H9 (cell line): Measurements from ENCODE around the gene TRPM3. TPM values are rescaled to one million over a fixed set of nuclear protein-coding genes. Genes with fewer than 3 reads are reported as not detected.

Experiments
- DNase-seq: peaks from one replicate; pipeline ENCODE4 v3.0.0-alpha.2; 2017
- H2AFZ ChIP-seq: one replicate; pipeline ENCODE4 v1.6.1; 2013; ENCODE audit warnings: mild to moderate bottlenecking, low read length, control low read depth, moderate library complexity
- H2AK5ac ChIP-seq: 2 replicates; pipeline ENCODE4 v1.6.1; 2013; ENCODE audit warnings: low read length, control low read depth, mixed read lengths; ENCODE audit not compliant: insufficient read length
- H2BK120ac ChIP-seq: one replicate; pipeline ENCODE4 v1.6.1; 2013; ENCODE audit warnings: low read depth, mild to moderate bottlenecking, low read length, control low read depth, inconsistent platforms; ENCODE audit not compliant: poor library complexity, severe bottlenecking
- H2BK12ac ChIP-seq: 2 replicates; pipeline ENCODE4 v1.6.1; 2013; ENCODE audit warnings: low read length, control low read depth, mixed read lengths, low read depth; ENCODE audit not compliant: insufficient read length
- H2BK15ac ChIP-seq: 2 replicates; pipeline ENCODE4 v1.6.1; 2013; ENCODE audit warnings: low read depth, low read length, control low read depth
- H2BK20ac ChIP-seq: one replicate; pipeline ENCODE4 v1.6.1; 2013; ENCODE audit warnings: low read depth, mild to moderate bottlenecking, low read length, control low read depth, inconsistent platforms; ENCODE audit not compliant: poor library complexity, severe bottlenecking
- H2BK5ac ChIP-seq: 2 replicates; pipeline ENCODE4 v1.6.1; 2013; ENCODE audit warnings: low read length, control low read depth, mixed read lengths; ENCODE audit not compliant: insufficient read length
- H3K14ac ChIP-seq: 2 replicates; pipeline ENCODE4 v1.6.1; 2013; ENCODE audit warnings: low read length, control low read depth; ENCODE audit not compliant: insufficient read depth
- H3K18ac ChIP-seq: 2 replicates; pipeline ENCODE4 v1.6.1; 2013; ENCODE audit warnings: low read depth, mild to moderate bottlenecking, mixed read lengths, low read length, control low read depth; ENCODE audit not compliant: insufficient read length
- H3K23ac ChIP-seq: 2 replicates; pipeline ENCODE4 v1.6.1; 2013; ENCODE audit warnings: low read length, control low read depth, mixed read lengths, low read depth; ENCODE audit not compliant: insufficient read length
- H3K23me2 ChIP-seq: 2 replicates; pipeline ENCODE4 v1.6.1; 2013; ENCODE audit warnings: low read depth, mild to moderate bottlenecking, mixed read lengths, low read length, control low read depth; ENCODE audit not compliant: insufficient read length, poor library complexity, severe bottlenecking
- H3K27ac ChIP-seq: 2 replicates; pipeline ENCODE4 v1.5.1; 2013; ENCODE audit warnings: low read length, control low read depth, mixed read lengths, low read depth; ENCODE audit not compliant: insufficient read length
- H3K27me3 ChIP-seq: 2 replicates; pipeline ENCODE4 v1.6.1; 2013; ENCODE audit warnings: low read length, control low read depth, inconsistent platforms; ENCODE audit not compliant: insufficient read depth
- H3K4ac ChIP-seq: 2 replicates; pipeline ENCODE4 v1.6.1; 2013; ENCODE audit warnings: low read depth, mild to moderate bottlenecking, control low read depth, inconsistent platforms, low read length, moderate library complexity
- H3K4me1 ChIP-seq: 2 replicates; pipeline ENCODE4 v1.6.1; 2013; ENCODE audit warnings: low read length, control low read depth, inconsistent platforms; ENCODE audit not compliant: insufficient read depth
- H3K4me2 ChIP-seq: 2 replicates; pipeline ENCODE4 v1.6.1; 2013; ENCODE audit warnings: low read length, control low read depth, mixed read lengths; ENCODE audit not compliant: insufficient read length, insufficient read depth
- H3K56ac ChIP-seq: 2 replicates; pipeline ENCODE4 v1.6.1; 2013; ENCODE audit warnings: low read depth, mild to moderate bottlenecking, mixed read lengths, low read length, control low read depth; ENCODE audit not compliant: insufficient read length
- H3K79me1 ChIP-seq: 2 replicates; pipeline ENCODE4 v1.6.1; 2013; ENCODE audit warnings: low read depth, mild to moderate bottlenecking, moderate library complexity, low read length, control low read depth, inconsistent platforms; ENCODE audit not compliant: insufficient read depth, poor library complexity, severe bottlenecking
- H3K79me2 ChIP-seq: 2 replicates; pipeline ENCODE4 v1.6.1; 2013; ENCODE audit warnings: low read length, control low read depth, inconsistent platforms; ENCODE audit not compliant: insufficient read depth
- H3K9ac ChIP-seq: 2 replicates; pipeline ENCODE4 v1.6.1; 2013; ENCODE audit warnings: low read length, control low read depth, mixed read lengths; ENCODE audit not compliant: insufficient read length; ENCODE audit errors: extremely low read depth
- H3K9me3 ChIP-seq: one replicate; pipeline ENCODE4 v1.6.1; 2013; ENCODE audit warnings: low read depth, low read length, inconsistent platforms; ENCODE audit not compliant: control insufficient read depth
- H3T11ph ChIP-seq: one replicate; pipeline ENCODE4 v1.6.1; 2013; ENCODE audit warnings: mild to moderate bottlenecking, low read length, control low read depth, inconsistent platforms
- H4K20me1 ChIP-seq: one replicate; pipeline ENCODE4 v1.6.1; 2013; ENCODE audit not compliant: control insufficient read depth, insufficient read length, insufficient read depth
- H4K5ac ChIP-seq: 2 replicates; pipeline ENCODE4 v1.6.1; 2013; ENCODE audit warnings: low read depth, mild to moderate bottlenecking, mixed read lengths, low read length, control low read depth; ENCODE audit not compliant: insufficient read length
- H4K8ac ChIP-seq: replicated peaks from 2 replicates; pipeline ENCODE4 v1.6.1; 2013; ENCODE audit warnings: low read length, control low read depth, mixed read lengths, low read depth; ENCODE audit not compliant: insufficient read length
- H4K91ac ChIP-seq: 2 replicates; pipeline ENCODE4 v1.6.1; 2013; ENCODE audit warnings: low read depth, mild to moderate bottlenecking, moderate library complexity, mixed read lengths, low read length, control low read depth; ENCODE audit not compliant: insufficient read length
- H3K27ac Mint-ChIP-seq, 3 experiments: 2 replicates in 2 of 3; 3 replicates in 1 of 3; pipeline ENCODE4 v1.8.0; 2020 to 2021; ENCODE audit warnings: mixed read lengths in 3 of 3, mild to moderate bottlenecking in 1 of 3, moderate library complexity in 1 of 3
- H3K27me3 Mint-ChIP-seq: 2 replicates; pipeline ENCODE4 v1.8.0; 2021; ENCODE audit warnings: low read depth, mild to moderate bottlenecking, moderate library complexity, mixed read lengths
- H3K36me3 Mint-ChIP-seq, 3 experiments: 2 replicates in 2 of 3; 3 replicates in 1 of 3; pipeline ENCODE4 v1.8.0; 2020 to 2021; ENCODE audit warnings: low read depth in 3 of 3, mixed read lengths in 3 of 3; ENCODE audit not compliant: insufficient read depth in 1 of 3
- H3K4me1 Mint-ChIP-seq, 2 experiments: 2 replicates each; pipeline ENCODE4 v1.8.0; 2020; ENCODE audit warnings: mixed read lengths in 2 of 2
- H3K4me3 Mint-ChIP-seq, 2 experiments: 2 replicates in 1 of 2; 3 replicates in 1 of 2; pipeline ENCODE4 v1.8.0; 2020 to 2021; ENCODE audit warnings: mild to moderate bottlenecking in 2 of 2, mixed read lengths in 2 of 2, moderate library complexity in 1 of 2
- H3K9me3 Mint-ChIP-seq, 2 experiments: 2 replicates in 1 of 2; 3 replicates in 1 of 2; pipeline ENCODE4 v1.8.0; 2020; ENCODE audit warnings: mild to moderate bottlenecking in 2 of 2, mixed read lengths in 2 of 2, moderate library complexity in 1 of 2
- CTCF ChIP-seq: fragments of 200-600 bp; sonication (generic); conservative IDR thresholded peaks from 3 replicates; pipeline ENCODE4 v1.8.0; 2021; ENCODE audit warnings: antibody characterized with exemption, mild to moderate bottlenecking
- whole genome bisulfite sequencing: extraction: QIAGEN DNeasy Blood & Tissue Kit; methylation state at CpG from one replicate; pipeline ENCODE4 v1.1.7; 2013; ENCODE audit warnings: missing lambda C conversion rate, low lambda C conversion rate, mixed read lengths; ENCODE audit not compliant: insufficient read length; ENCODE audit errors: extremely low coverage; 5-methylcytosine and 5-hydroxymethylcytosine counted together
- total RNA-seq: library from RNA; stranded (reverse); gene quantifications from 2 replicates; pipeline ENCODE4 v1.2.1, GENCODE V29; 2021

TRPM3 gene
- total RNA-seq, 1 experiment from 2014 or later, result 10.3 TPM

DNA sequence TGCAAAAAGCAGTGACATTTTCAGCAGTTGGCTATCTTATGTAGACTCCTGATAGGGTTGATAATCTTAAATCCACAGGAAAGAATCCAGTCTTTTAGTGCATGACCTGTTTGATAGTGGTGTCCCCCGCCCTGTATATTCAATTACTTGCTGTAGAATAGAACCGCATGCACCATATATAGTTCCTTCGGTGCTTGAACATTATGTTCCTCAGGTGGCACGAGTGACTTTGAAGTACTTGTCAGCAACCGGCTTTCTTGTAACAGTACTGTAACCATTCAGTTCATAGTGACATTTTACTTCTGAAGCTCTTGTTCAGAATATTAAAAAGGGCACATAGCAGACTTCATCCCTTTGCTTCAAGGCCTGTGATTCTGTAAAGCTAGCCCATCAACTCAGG is 543.8 kb downstream of the TRPM3 start:
- H3K79me1 ChIP-seq, result no peaks in the 10 kb centered on the region
- no peak overlapping the region for H3K18ac ChIP-seq
- H3K23me2 ChIP-seq, result no peaks in the 10 kb centered on the region
- no peak overlapping the region for H3K4ac ChIP-seq
- no peak overlapping the region for H2BK120ac ChIP-seq
- H3K4me2 ChIP-seq, result no peak overlapping the region
- H4K20me1 ChIP-seq, result no peaks in the 10 kb centered on the region
- H4K91ac ChIP-seq, result no peak overlapping the region
- no peaks in the 10 kb centered on the region for H3K79me2 ChIP-seq
- Mint-ChIP-seq H3K4me3 (no peak overlapping the region), H3K27ac (no peak overlapping the region), H3K9me3 (no peaks in the 10 kb centered on the region; a peak in 1 of 5 replicates), H3K36me3 (no peaks in the 10 kb centered on the region), H3K4me1 (peaks cover 11 to 19% of the 10 kb centered on the region in 2 experiments), H3K27me3 (peaks cover 2% of the 10 kb centered on the region; the same call in 1 of the 2 replicates)
- H3K4me1 ChIP-seq, result peaks cover 6% of the 10 kb centered on the region
- no peak overlapping the region for H3K14ac ChIP-seq
- H3K23ac ChIP-seq, result no peak overlapping the region
- no peak for TF ChIP-seq CTCF
- no peak overlapping the region for H3K56ac ChIP-seq
- no peak overlapping the region for H2BK15ac ChIP-seq
- H3K27me3 ChIP-seq, result no peaks in the 10 kb centered on the region
- no peak overlapping the region for H2BK20ac ChIP-seq
- H2BK12ac ChIP-seq, result no peak overlapping the region
- H3K27ac ChIP-seq, result no peak overlapping the region
- H3K9ac ChIP-seq, result no peak overlapping the region
- H3K9me3 ChIP-seq, result no peaks in the 10 kb centered on the region
- H2AFZ ChIP-seq, result no peak overlapping the region
- H2AK5ac ChIP-seq, result no peak overlapping the region
- DNase-seq, result no peak
- WGBS, result no CpG with 5 or more reads among the region's 5 CpGs
- no peak overlapping the region for H4K5ac ChIP-seq
- no peak overlapping the region for H2BK5ac ChIP-seq
- no peak overlapping the region for H4K8ac ChIP-seq
- H3T11ph ChIP-seq, result no peak overlapping the region
